Measurements from ENCODE around the gene REPS1.

Gene REPS1

DNA sequence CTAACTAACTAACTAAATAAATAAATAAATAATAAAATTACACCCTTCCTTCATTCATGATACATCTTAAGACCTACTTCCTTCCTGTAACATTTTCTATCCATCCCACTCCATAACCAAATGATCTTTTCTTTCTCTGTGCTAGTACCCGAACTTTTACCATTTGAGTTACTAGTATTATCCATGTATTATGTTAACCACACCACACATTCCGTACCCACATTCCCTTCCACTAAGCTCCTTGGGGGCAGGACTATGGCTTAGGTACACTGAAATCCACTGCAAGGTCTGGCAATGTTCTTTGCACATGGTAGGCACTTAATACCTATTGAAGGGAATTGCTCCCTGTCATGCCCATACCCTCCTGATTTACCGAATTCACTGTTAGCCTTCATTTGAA, 24.9 kb downstream of the REPS1 start:
- H3K9me3 ChIP-seq (ENCODE audit: control insufficient read depth, insufficient read depth, low read length): no peaks in the 10 kb centered on the region
- peaks cover 11% of the 10 kb centered on the region for H3K4me1 ChIP-seq (ENCODE audit: control insufficient read depth, low read length)
- H4K20me1 ChIP-seq (ENCODE audit: control insufficient read depth, insufficient read depth, low read depth, low read length): peaks cover 14% of the 10 kb centered on the region; the same call in 1 of the 2 replicates
- no peak overlapping the region for H3K4me3 ChIP-seq (ENCODE audit: low read length)
- H3K27me3 ChIP-seq (ENCODE audit: control insufficient read depth, low read length): no peaks in the 10 kb centered on the region
- TF ChIP-seq EZH2phosphoT487 (IDR thresholded peaks at IDR 0.05; ENCODE audit: borderline replicate concordance, low read length): no peak
- TF ChIP-seq, protein P1, sequence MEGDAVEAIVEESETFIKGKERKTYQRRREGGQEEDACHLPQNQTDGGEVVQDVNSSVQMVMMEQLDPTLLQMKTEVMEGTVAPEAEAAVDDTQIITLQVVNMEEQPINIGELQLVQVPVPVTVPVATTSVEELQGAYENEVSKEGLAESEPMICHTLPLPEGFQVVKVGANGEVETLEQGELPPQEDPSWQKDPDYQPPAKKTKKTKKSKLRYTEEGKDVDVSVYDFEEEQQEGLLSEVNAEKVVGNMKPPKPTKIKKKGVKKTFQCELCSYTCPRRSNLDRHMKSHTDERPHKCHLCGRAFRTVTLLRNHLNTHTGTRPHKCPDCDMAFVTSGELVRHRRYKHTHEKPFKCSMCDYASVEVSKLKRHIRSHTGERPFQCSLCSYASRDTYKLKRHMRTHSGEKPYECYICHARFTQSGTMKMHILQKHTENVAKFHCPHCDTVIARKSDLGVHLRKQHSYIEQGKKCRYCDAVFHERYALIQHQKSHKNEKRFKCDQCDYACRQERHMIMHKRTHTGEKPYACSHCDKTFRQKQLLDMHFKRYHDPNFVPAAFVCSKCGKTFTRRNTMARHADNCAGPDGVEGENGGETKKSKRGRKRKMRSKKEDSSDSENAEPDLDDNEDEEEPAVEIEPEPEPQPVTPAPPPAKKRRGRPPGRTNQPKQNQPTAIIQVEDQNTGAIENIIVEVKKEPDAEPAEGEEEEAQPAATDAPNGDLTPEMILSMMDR (IDR thresholded peaks at IDR 0.05; ENCODE audit: low read depth, low read length, poor library complexity, severe bottlenecking): no peak
- no peaks in the 10 kb centered on the region for H3F3A ChIP-seq (ENCODE audit: control insufficient read depth, insufficient read depth)
- H3K9me2 ChIP-seq (replicated peaks; ENCODE audit: control insufficient read depth, low read length): no peaks in the 10 kb centered on the region
- H3K79me2 ChIP-seq (ENCODE audit: control insufficient read depth, low read length): peaks cover 94% of the 10 kb centered on the region
- H3K4me2 ChIP-seq (ENCODE audit: low read length): no peak overlapping the region
- no peak overlapping the region for H3K27ac ChIP-seq (ENCODE audit: low read depth, low read length)
- no peaks in the 10 kb centered on the region for H3K36me3 ChIP-seq (ENCODE audit: control insufficient read depth, low read length)

DNA sequence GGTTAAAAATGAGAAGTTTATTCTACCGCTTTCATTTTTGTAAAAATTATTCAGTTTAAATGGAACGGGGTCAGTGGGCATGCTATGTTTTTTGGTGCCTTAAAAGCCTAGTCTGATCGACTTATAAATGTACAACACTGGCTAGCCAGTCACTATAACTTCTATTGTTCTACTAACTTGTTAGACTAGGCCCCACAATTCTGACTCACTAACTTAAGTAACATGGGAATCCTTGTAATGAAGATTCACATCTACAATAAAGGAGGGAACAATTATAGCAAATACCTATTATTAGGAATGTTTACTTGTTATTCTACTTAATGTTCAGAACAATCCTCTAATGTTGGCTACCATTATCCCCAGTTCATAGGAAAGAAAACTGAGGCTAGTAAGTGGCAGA, 28.5 kb downstream of the REPS1 start:
- no peak for TF ChIP-seq EZH2phosphoT487 (IDR thresholded peaks at IDR 0.05; ENCODE audit: borderline replicate concordance, low read length)
- TF ChIP-seq, protein P1 (IDR thresholded peaks at IDR 0.05; ENCODE audit: low read depth, low read length, poor library complexity, severe bottlenecking): no peak
- H3K4me2 ChIP-seq (ENCODE audit: low read length): no peak overlapping the region
- no peak overlapping the region for H3K4me3 ChIP-seq (ENCODE audit: low read length)
- no peaks in the 10 kb centered on the region for H3K9me2 ChIP-seq (replicated peaks; ENCODE audit: control insufficient read depth, low read length)
- peaks cover 91% of the 10 kb centered on the region for H3K79me2 ChIP-seq (ENCODE audit: control insufficient read depth, low read length)
- no peaks in the 10 kb centered on the region for H3K27me3 ChIP-seq (ENCODE audit: control insufficient read depth, low read length)
- H3K27ac ChIP-seq (ENCODE audit: low read depth, low read length): no peak overlapping the region
- H3F3A ChIP-seq (ENCODE audit: control insufficient read depth, insufficient read depth): no peaks in the 10 kb centered on the region
- peaks cover 27% of the 10 kb centered on the region for H3K4me1 ChIP-seq (ENCODE audit: control insufficient read depth, low read length)
- H4K20me1 ChIP-seq (ENCODE audit: control insufficient read depth, insufficient read depth, low read depth, low read length): 0 out of 2 replicates have a peak, but pooled peaks cover 7% of the 10 kb centered on the region
- H3K36me3 ChIP-seq (ENCODE audit: control insufficient read depth, low read length): no peaks in the 10 kb centered on the region
- no peaks in the 10 kb centered on the region for H3K9me3 ChIP-seq (ENCODE audit: control insufficient read depth, insufficient read depth, low read length)

DNA sequence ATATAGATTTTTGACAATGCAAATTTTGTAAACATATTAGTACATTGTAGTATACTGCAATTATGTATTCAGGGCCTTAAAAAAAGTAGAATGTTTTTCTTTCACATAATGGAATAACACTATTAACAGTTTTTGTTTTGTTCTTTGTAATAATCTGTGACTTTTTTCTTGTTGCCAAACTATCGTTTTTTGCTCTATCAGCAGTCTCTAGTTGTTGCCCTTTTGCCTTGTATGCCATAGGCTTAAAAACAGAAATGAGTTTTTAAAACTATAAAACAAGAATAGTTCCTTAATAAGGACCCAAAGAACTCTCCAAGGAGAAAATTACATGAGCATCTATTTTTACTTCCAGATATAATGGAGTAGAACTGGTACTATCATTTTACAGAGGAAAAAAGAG, 29.5 kb downstream of the REPS1 start:
- no peak for TF ChIP-seq EZH2phosphoT487 (IDR thresholded peaks at IDR 0.05; ENCODE audit: borderline replicate concordance, low read length)
- TF ChIP-seq, protein P1 (IDR thresholded peaks at IDR 0.05; ENCODE audit: low read depth, low read length, poor library complexity, severe bottlenecking): no peak
- H3F3A ChIP-seq (ENCODE audit: control insufficient read depth, insufficient read depth): no peaks in the 10 kb centered on the region
- H3K4me1 ChIP-seq (ENCODE audit: control insufficient read depth, low read length): peaks cover 33% of the 10 kb centered on the region
- H3K4me2 ChIP-seq (ENCODE audit: low read length): no peak overlapping the region
- peaks cover 93% of the 10 kb centered on the region for H3K79me2 ChIP-seq (ENCODE audit: control insufficient read depth, low read length)
- H4K20me1 ChIP-seq (ENCODE audit: control insufficient read depth, insufficient read depth, low read depth, low read length): 0 out of 2 replicates have a peak, but pooled peaks cover 7% of the 10 kb centered on the region
- no peaks in the 10 kb centered on the region for H3K9me2 ChIP-seq (replicated peaks; ENCODE audit: control insufficient read depth, low read length)
- H3K4me3 ChIP-seq (ENCODE audit: low read length): no peak overlapping the region
- no peaks in the 10 kb centered on the region for H3K9me3 ChIP-seq (ENCODE audit: control insufficient read depth, insufficient read depth, low read length)
- H3K27me3 ChIP-seq (ENCODE audit: control insufficient read depth, low read length): no peaks in the 10 kb centered on the region
- H3K27ac ChIP-seq (ENCODE audit: low read depth, low read length): no peak overlapping the region
- H3K36me3 ChIP-seq (ENCODE audit: control insufficient read depth, low read length): no peaks in the 10 kb centered on the region

Data from DOHH2 (cell line).